AG04450 (cell line): Measurements from ENCODE around the gene SDR39U1. TPM values are rescaled to one million over a fixed set of nuclear protein-coding genes. Genes with fewer than 3 reads are reported as not detected.
"Not testable (repeated sequence)": the region's sequence is repeated elsewhere in the genome, so short reads cannot be mapped to it uniquely, and the experiment has no call there.

Source experiments
- CTCF ChIA-PET: fragments of 300-600, 350-600 bp; formaldehyde crosslinking; extraction: SDS; loops from one replicate; lab custom pipeline; 2022; ENCODE audit warnings: antibody characterized with exemption, inconsistent platforms; lab: Charles Lee
- POLR2A ChIA-PET: fragments of 350-600 bp; formaldehyde crosslinking; extraction: SDS; loops from one replicate; lab custom pipeline; 2021; ENCODE audit warnings: antibody characterized with exemption, inconsistent platforms; lab: Yijun Ruan, JAX
- DNase-seq: peaks from one replicate; pipeline ENCODE4 v3.0.0-alpha.2; 2011; ENCODE audit warnings: low read depth, low spot score
- H3K27ac ChIP-seq: one replicate; pipeline ENCODE4 v1.5.1; 2012; ENCODE audit warnings: low read depth, low read length, control low read depth
- H3K27me3 ChIP-seq: one replicate; pipeline ENCODE4 v1.6.0; 2012; ENCODE audit warnings: low read length; ENCODE audit not compliant: control insufficient read depth, insufficient read depth
- H3K4me3 ChIP-seq: 2 replicates; pipeline ENCODE4 v1.5.1; 2011; ENCODE audit warnings: mild to moderate bottlenecking, low read depth, low read length, control low read depth
- H3K9me3 ChIP-seq: 2 replicates; pipeline ENCODE4 v1.5.1; 2012; ENCODE audit warnings: low read length; ENCODE audit not compliant: control insufficient read depth, insufficient read depth
- CTCF ChIP-seq: IDR thresholded peaks from 2 replicates; pipeline ENCODE4 v1.5.1; 2011; ENCODE audit warnings: low read depth, low read length, control low read depth, inconsistent platforms
- polyA minus RNA-seq: library from RNA; depleted of rRNA, polyadenylated mRNA; stranded (reverse); fragments of >200 nt; gene quantifications from 2 replicates; pipeline ENCODE4 v1.2.3, GENCODE V29; 2011; rRNA and poly(A)+ RNA removed
- polyA plus RNA-seq: library from polyadenylated mRNA; depleted of rRNA; stranded (reverse); fragments of >200 nt; gene quantifications from 2 replicates; pipeline ENCODE4 v1.2.3, GENCODE V29; 2011; rRNA removed

SDR39U1 gene
- 22.9 and 24.9 TPM in 2 replicates for polyA plus RNA-seq
- 9.9 and 11.1 TPM in 2 replicates for polyA minus RNA-seq

- H3K27ac ChIP-seq: peak within 1 kb of the TSS; percentile 100
- ChIA-PET POLR2A (interaction anchor here (0.8 to 1.3 kb wide), 4 partner anchors 11 to 134 kb away, joined by 3 to 9 read pairs (median 6); partner anchors contain the start of genes CIDEB and KHNYN), CTCF (interaction anchor here (0.6 to 4.2 kb wide), 8 partner anchors 11 to 201 kb away, joined by 4 to 66 read pairs (median 5); partner anchors contain the start of genes ADCY4 and CIDEB)
- peak; percentile 98 for DNase-seq
- peak within 1 kb of the TSS; percentile 94 for H3K4me3 ChIP-seq
- no peaks in the 10 kb centered on the region; the same call in 1 of the 2 replicates for H3K9me3 ChIP-seq
- H3K27me3 ChIP-seq: no peaks in the 10 kb centered on the region
- no peak for TF ChIP-seq CTCF
Observed at GRCh38 chr14:24442240-24443052, at the start of gene SDR39U1. Gene SDR39U1, minus strand, starts transcription at chr14:24442776. Its CDS starts 7 bp downstream, at chr14:24442769.

GRCh38 chr14:24491586-24492408, 49.2 kb upstream of the SDR39U1 start:
- H3K27me3 ChIP-seq, H3K9me3 ChIP-seq, DNase-seq, H3K27ac ChIP-seq, H3K4me3 ChIP-seq, POLR2A ChIA-PET: not testable (repeated sequence)
- CTCF ChIA-PET: interaction anchor here (0.5 kb wide), 1 partner anchor 169 kb away, joined by 3 read pairs; no protein-coding TSS in a partner anchor

- no peak overlapping the region for H3K27ac ChIP-seq
- ChIA-PET POLR2A (no interaction called here), CTCF (no interaction called here)
- H3K4me3 ChIP-seq: no peak overlapping the region
- H3K9me3 ChIP-seq: no peaks in the 10 kb centered on the region; the same call in 1 of the 2 replicates
- H3K27me3 ChIP-seq: no peaks in the 10 kb centered on the region
- TF ChIP-seq CTCF: no peak
- no peak for DNase-seq
Observed at GRCh38 chr14:24483604-24484252, 41.2 kb upstream of the SDR39U1 start.

GRCh38 chr14:24482699-24483303, 40.2 kb upstream of the SDR39U1 start:
- H3K27me3 ChIP-seq, POLR2A ChIA-PET, H3K4me3 ChIP-seq, H3K9me3 ChIP-seq, H3K27ac ChIP-seq, CTCF ChIA-PET: not testable (repeated sequence)
- peak; percentile 1 for DNase-seq

- Histone ChIP-seq H3K27ac (no peak overlapping the region), H3K9me3 (no peaks in the 10 kb centered on the region; the same call in 1 of the 2 replicates), H3K4me3 (no peak overlapping the region), H3K27me3 (no peaks in the 10 kb centered on the region)
- TF ChIP-seq CTCF: peak; percentile 60
- DNase-seq: no peak
- ChIA-PET CTCF (interaction anchor here (0.6 kb wide), 1 partner anchor 70 kb away, joined by 4 read pairs; no protein-coding TSS in a partner anchor), POLR2A (no interaction called here)
Observed at GRCh38 chr14:24481622-24482324, 39.2 kb upstream of the SDR39U1 start.

- H3K9me3 ChIP-seq, DNase-seq, POLR2A ChIA-PET, CTCF ChIA-PET, H3K4me3 ChIP-seq, H3K27me3 ChIP-seq, H3K27ac ChIP-seq: not testable (repeated sequence)
Observed at GRCh38 chr14:24479999-24480398, 37.4 kb upstream of the SDR39U1 start.
